T-helper 1 cell treated with Interleukin-12 subunit alpha and Interleukin-12 subunit beta and Interleukin-4 antibody, amounts not matched to agents 30 μg/mL and 1 μg/mL, for 36 hours (primary cell): ENCODE results near the gene SDS.

Experiments used
- H3K27ac Mint-ChIP-seq: one replicate; pipeline ENCODE4 v1.8.0; 2021; ENCODE audit warnings: mild to moderate bottlenecking, mixed read lengths
- H3K27me3 Mint-ChIP-seq: one replicate; pipeline ENCODE4 v1.8.0; 2021; ENCODE audit warnings: low read depth, mixed read lengths
- H3K36me3 Mint-ChIP-seq: one replicate; pipeline ENCODE4 v1.8.0; 2021; ENCODE audit warnings: low read depth, mixed read lengths
- H3K4me1 Mint-ChIP-seq: one replicate; pipeline ENCODE4 v1.8.0; 2021; ENCODE audit warnings: low read depth, mixed read lengths
- H3K4me3 Mint-ChIP-seq: one replicate; pipeline ENCODE4 v1.8.0; 2021; ENCODE audit warnings: mild to moderate bottlenecking, moderate library complexity, mixed read lengths
- H3K9me3 Mint-ChIP-seq: one replicate; pipeline ENCODE4 v1.8.0; 2021; ENCODE audit warnings: mixed read lengths

Gene SDS

GRCh38 chr12:113397497-113398197 lies 6.0 kb downstream of the SDS start:
- Mint-ChIP-seq H3K27me3 (no peaks in the 10 kb centered on the region), H3K9me3 (no peaks in the 10 kb centered on the region), H3K4me3 (no peak overlapping the region), H3K36me3 (no peaks in the 10 kb centered on the region), H3K4me1 (no peaks in the 10 kb centered on the region), H3K27ac (no peak overlapping the region)

- H3K4me3 Mint-ChIP-seq = no peak overlapping the region
- no peaks in the 10 kb centered on the region for H3K36me3 Mint-ChIP-seq
- no peaks in the 10 kb centered on the region for H3K27me3 Mint-ChIP-seq
- H3K9me3 Mint-ChIP-seq = no peaks in the 10 kb centered on the region
- H3K4me1 Mint-ChIP-seq = no peaks in the 10 kb centered on the region
- H3K27ac Mint-ChIP-seq = no peak overlapping the region
Measured at GRCh38 chr12:113396828-113397496, 6.7 kb downstream of the SDS start.

GRCh38 chr12:113396200-113396599 lies 7.5 kb downstream of the SDS start:
- Mint-ChIP-seq H3K36me3 (peaks cover under 1% of the 10 kb centered on the region), H3K9me3 (no peaks in the 10 kb centered on the region), H3K4me3 (no peak overlapping the region)

GRCh38 chr12:113395119-113395518 lies 8.6 kb downstream of the SDS start:
- H3K4me3 Mint-ChIP-seq = no peak overlapping the region
- H3K27ac Mint-ChIP-seq = no peak overlapping the region
- no peaks in the 10 kb centered on the region for H3K27me3 Mint-ChIP-seq
- no peaks in the 10 kb centered on the region for H3K9me3 Mint-ChIP-seq
- no peaks in the 10 kb centered on the region for H3K4me1 Mint-ChIP-seq
- peaks cover 1% of the 10 kb centered on the region for H3K36me3 Mint-ChIP-seq

More at GRCh38 chr12:113396200-113396599, 7.5 kb downstream of the SDS start:
- H3K27me3 Mint-ChIP-seq = no peaks in the 10 kb centered on the region
- H3K4me1 Mint-ChIP-seq = no peaks in the 10 kb centered on the region
- no peak overlapping the region for H3K27ac Mint-ChIP-seq

- H3K36me3 Mint-ChIP-seq = peaks cover 1% of the 10 kb centered on the region
- no peak overlapping the region for H3K4me3 Mint-ChIP-seq
- no peaks in the 10 kb centered on the region for H3K4me1 Mint-ChIP-seq
- no peaks in the 10 kb centered on the region for H3K9me3 Mint-ChIP-seq
- H3K27ac Mint-ChIP-seq = no peak overlapping the region
- no peaks in the 10 kb centered on the region for H3K27me3 Mint-ChIP-seq
Measured at GRCh38 chr12:113393749-113394148, 9.9 kb downstream of the SDS start.

GRCh38 chr12:113392988-113393579 lies 10.6 kb downstream of the SDS start:
- Mint-ChIP-seq H3K36me3 (peaks cover 1% of the 10 kb centered on the region), H3K4me3 (no peak overlapping the region), H3K9me3 (no peaks in the 10 kb centered on the region), H3K4me1 (no peaks in the 10 kb centered on the region), H3K27me3 (no peaks in the 10 kb centered on the region), H3K27ac (no peak overlapping the region)

GRCh38 chr12:113392520-113392919 lies 11.2 kb downstream of the SDS start:
- Mint-ChIP-seq H3K9me3 (no peaks in the 10 kb centered on the region), H3K4me1 (no peaks in the 10 kb centered on the region), H3K27me3 (no peaks in the 10 kb centered on the region), H3K36me3 (peaks cover 1% of the 10 kb centered on the region), H3K4me3 (no peak overlapping the region), H3K27ac (no peak overlapping the region)

- Mint-ChIP-seq H3K4me3 (no peak overlapping the region), H3K9me3 (no peaks in the 10 kb centered on the region), H3K27ac (no peak overlapping the region), H3K4me1 (no peaks in the 10 kb centered on the region), H3K27me3 (no peaks in the 10 kb centered on the region), H3K36me3 (peaks cover 1% of the 10 kb centered on the region)
Measured at GRCh38 chr12:113391650-113392337, 11.9 kb downstream of the SDS start.

- peaks cover 1% of the 10 kb centered on the region for H3K36me3 Mint-ChIP-seq
- no peak overlapping the region for H3K4me3 Mint-ChIP-seq
- no peaks in the 10 kb centered on the region for H3K27me3 Mint-ChIP-seq
- H3K9me3 Mint-ChIP-seq = no peaks in the 10 kb centered on the region
- H3K4me1 Mint-ChIP-seq = no peaks in the 10 kb centered on the region
- no peak overlapping the region for H3K27ac Mint-ChIP-seq
Measured at GRCh38 chr12:113391145-113391544, 12.5 kb downstream of the SDS start.

- Mint-ChIP-seq H3K27ac (no peak overlapping the region), H3K27me3 (no peaks in the 10 kb centered on the region), H3K9me3 (no peaks in the 10 kb centered on the region), H3K4me1 (no peaks in the 10 kb centered on the region), H3K4me3 (no peak overlapping the region), H3K36me3 (peaks cover 1% of the 10 kb centered on the region)
Measured at GRCh38 chr12:113390064-113391043, 13.3 kb downstream of the SDS start.

- H3K27me3 Mint-ChIP-seq = no peaks in the 10 kb centered on the region
- no peaks in the 10 kb centered on the region for H3K9me3 Mint-ChIP-seq
- H3K27ac Mint-ChIP-seq = no peak overlapping the region
- H3K36me3 Mint-ChIP-seq = peaks cover 3% of the 10 kb centered on the region
- no peak overlapping the region for H3K4me3 Mint-ChIP-seq
- H3K4me1 Mint-ChIP-seq = no peaks in the 10 kb centered on the region
Measured at GRCh38 chr12:113388351-113388750, 15.3 kb downstream of the SDS start.

- Mint-ChIP-seq H3K9me3 (no peaks in the 10 kb centered on the region), H3K27me3 (no peaks in the 10 kb centered on the region), H3K36me3 (peaks cover 3% of the 10 kb centered on the region), H3K4me1 (no peaks in the 10 kb centered on the region), H3K4me3 (no peak overlapping the region), H3K27ac (no peak overlapping the region)
Measured at GRCh38 chr12:113387631-113388030, 16.1 kb downstream of the SDS start.

- H3K27me3 Mint-ChIP-seq = no peaks in the 10 kb centered on the region
- H3K4me1 Mint-ChIP-seq = no peaks in the 10 kb centered on the region
- H3K9me3 Mint-ChIP-seq = no peaks in the 10 kb centered on the region
- H3K4me3 Mint-ChIP-seq = no peak overlapping the region
- H3K27ac Mint-ChIP-seq = no peak overlapping the region
- peaks cover 3% of the 10 kb centered on the region for H3K36me3 Mint-ChIP-seq
Measured at GRCh38 chr12:113386866-113387566, 16.7 kb downstream of the SDS start.
